GM12865 (cell line): Measurements from ENCODE around the gene RHBDF2.

Source experiments
- DNase-seq: peaks from one replicate; pipeline ENCODE4 v3.0.0; 2010; ENCODE audit warnings: low read depth
- H3K4me3 ChIP-seq: 2 replicates; pipeline ENCODE4 v1.5.1; 2011; ENCODE audit warnings: mild to moderate bottlenecking, low read depth, low read length, control low read depth
- CTCF ChIP-seq: IDR thresholded peaks from 2 replicates; pipeline ENCODE4 v1.5.1; 2011; ENCODE audit warnings: low read length, control low read depth, low read depth, inconsistent platforms; ENCODE audit not compliant: insufficient read depth; ENCODE audit errors: missing control alignments

Gene RHBDF2

GRCh38 chr17:76491271-76492122 lies 9.7 kb downstream of the RHBDF2 start:
- peak overlapping the region; percentile 47 for H3K4me3 ChIP-seq
- TF ChIP-seq CTCF: no peak
- DNase-seq: peak; percentile 64

- H3K4me3 ChIP-seq: no peak overlapping the region
- TF ChIP-seq CTCF: no peak
- no peak for DNase-seq
Measured at GRCh38 chr17:76490112-76490710, 11.0 kb downstream of the RHBDF2 start.

- no peak overlapping the region for H3K4me3 ChIP-seq
- DNase-seq: no peak
- TF ChIP-seq CTCF: no peak
Measured at GRCh38 chr17:76487451-76488192, 13.6 kb downstream of the RHBDF2 start.

GRCh38 chr17:76485569-76485968 lies 15.7 kb downstream of the RHBDF2 start:
- no peak for TF ChIP-seq CTCF
- H3K4me3 ChIP-seq: no peak overlapping the region
- no peak for DNase-seq

- no peak for TF ChIP-seq CTCF
- DNase-seq: no peak
- no peak overlapping the region for H3K4me3 ChIP-seq
Measured at GRCh38 chr17:76484228-76484725, 16.9 kb downstream of the RHBDF2 start.

- peak overlapping the region; percentile 83 for H3K4me3 ChIP-seq
- peak; percentile 93 for DNase-seq
- no peak for TF ChIP-seq CTCF
Measured at GRCh38 chr17:76481071-76481655, 20.1 kb downstream of the RHBDF2 start.
